Suprapubic skin (tissue), 3 donors: ENCODE measurements around the gene GPBAR1.

Source experiments
- EP300 ChIP-seq: sonication (generic); formaldehyde crosslinking; IDR thresholded peaks from one replicate; pipeline ENCODE4 v1.6.1; 2017; ENCODE audit warnings: antibody characterized with exemption
- POLR2A ChIP-seq, 2 donors: fragments of 450-650 bp; IDR thresholded peaks; one replicate each; pipeline ENCODE4 v1.6.1; 2017; ENCODE audit warnings: antibody characterized with exemption in 2 of 2, mild to moderate bottlenecking in 2 of 2, moderate library complexity in 2 of 2
- TF ChIP-seq, protein P1 (sequence below), 2 donors: fragments of 200-600 bp in 1 of 2; fragments of 450-650 bp in 1 of 2; sonication (generic) in 1 of 2; IDR thresholded peaks; one replicate each; pipeline ENCODE4 v1.5.1; 2016 to 2019; ENCODE audit warnings: antibody characterized with exemption in 2 of 2, mild to moderate bottlenecking in 1 of 2, moderate library complexity in 1 of 2

GRCh38 chr2:218300141-218300540 is 39.3 kb downstream of the GPBAR1 start:
- TF ChIP-seq POLR2A (IDR thresholded peaks at IDR 0.05) (no peak), EP300 (no peak)
- TF ChIP-seq, protein P1, sequence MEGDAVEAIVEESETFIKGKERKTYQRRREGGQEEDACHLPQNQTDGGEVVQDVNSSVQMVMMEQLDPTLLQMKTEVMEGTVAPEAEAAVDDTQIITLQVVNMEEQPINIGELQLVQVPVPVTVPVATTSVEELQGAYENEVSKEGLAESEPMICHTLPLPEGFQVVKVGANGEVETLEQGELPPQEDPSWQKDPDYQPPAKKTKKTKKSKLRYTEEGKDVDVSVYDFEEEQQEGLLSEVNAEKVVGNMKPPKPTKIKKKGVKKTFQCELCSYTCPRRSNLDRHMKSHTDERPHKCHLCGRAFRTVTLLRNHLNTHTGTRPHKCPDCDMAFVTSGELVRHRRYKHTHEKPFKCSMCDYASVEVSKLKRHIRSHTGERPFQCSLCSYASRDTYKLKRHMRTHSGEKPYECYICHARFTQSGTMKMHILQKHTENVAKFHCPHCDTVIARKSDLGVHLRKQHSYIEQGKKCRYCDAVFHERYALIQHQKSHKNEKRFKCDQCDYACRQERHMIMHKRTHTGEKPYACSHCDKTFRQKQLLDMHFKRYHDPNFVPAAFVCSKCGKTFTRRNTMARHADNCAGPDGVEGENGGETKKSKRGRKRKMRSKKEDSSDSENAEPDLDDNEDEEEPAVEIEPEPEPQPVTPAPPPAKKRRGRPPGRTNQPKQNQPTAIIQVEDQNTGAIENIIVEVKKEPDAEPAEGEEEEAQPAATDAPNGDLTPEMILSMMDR (IDR thresholded peaks at IDR 0.05), result no peak
